Endothelial cell of umbilical vein (primary cell): ENCODE data around the gene CASK. TPM values are rescaled to one million over a fixed set of nuclear protein-coding genes. Genes with fewer than 3 reads are reported as not detected.

Experiments used
- BruUV-seq: library from RNA; stranded (reverse); fragments of 400-500 nt; replicated peaks from 2 replicates; lab custom pipeline; 2021; lab: Mats Ljungman, UMichigan
- CTCF ChIA-PET: fragments of 300-600, 350-600 bp; sonication (Branson Sonifier 250); formaldehyde crosslinking; loops from one replicate; lab custom pipeline; 2021; ENCODE audit warnings: antibody characterized with exemption, inconsistent platforms; lab: Charles Lee
- POLR2A ChIA-PET: fragments of 300-600, 350-600 bp; sonication (Branson Sonifier 250); formaldehyde crosslinking; loops from one replicate; lab custom pipeline; 2021; ENCODE audit warnings: antibody characterized with exemption, inconsistent platforms; lab: Charles Lee
- DNase-seq: peaks from one replicate; pipeline ENCODE4 v3.0.0-alpha.2; 2011; ENCODE audit warnings: low read depth, low spot score
- FAIRE-seq: peaks from 2 replicates; lab custom pipeline; 2011; peaks lifted over from hg19 to GRCh38; lab: Jason Lieb, UNC
- H2AFZ ChIP-seq: 2 replicates; pipeline ENCODE4 v1.6.0; 2012; ENCODE audit warnings: low read depth, low read length, control low read depth, inconsistent platforms
- H3K27ac ChIP-seq: 2 replicates; pipeline ENCODE4 v1.5.1; 2011; ENCODE audit warnings: low read depth, mild to moderate bottlenecking, control low read depth, low read length, moderate library complexity; ENCODE audit not compliant: insufficient read depth
- H3K27me3 ChIP-seq, 2 experiments: 2 replicates each; pipeline versions ENCODE4 v1.6.0 to v1.6.1; 2011; ENCODE audit warnings: low read length in 2 of 2, mixed read lengths in 1 of 2; ENCODE audit not compliant: control insufficient read depth in 2 of 2, insufficient read depth in 2 of 2
- H3K36me3 ChIP-seq, 2 experiments: 2 replicates in 1 of 2; 3 replicates in 1 of 2; pipeline ENCODE4 v1.5.1; 2011; ENCODE audit warnings: low read length in 2 of 2, mild to moderate bottlenecking in 1 of 2, moderate library complexity in 1 of 2; ENCODE audit not compliant: control insufficient read depth in 2 of 2, insufficient read depth in 2 of 2; ENCODE audit errors: extremely low read depth in 1 of 2
- H3K4me1 ChIP-seq: 3 replicates; pipeline ENCODE4 v1.5.1; 2011; ENCODE audit warnings: mild to moderate bottlenecking, low read length; ENCODE audit not compliant: control insufficient read depth, insufficient read depth; ENCODE audit errors: extremely low read depth
- H3K4me2 ChIP-seq: 2 replicates; pipeline ENCODE4 v1.6.1; 2011; ENCODE audit warnings: low read length, control low read depth, mixed read lengths; ENCODE audit not compliant: insufficient read depth
- H3K4me3 ChIP-seq, 3 experiments: fragments of 200-600 bp in 1 of 3; sonication (generic), shearing (Covaris generic) in 1 of 3; replicated peaks in 1 of 3; 2 replicates each; pipeline ENCODE4 v1.5.1; 2011 to 2016; ENCODE audit warnings: control low read depth in 3 of 3, low read length in 3 of 3, mild to moderate bottlenecking in 2 of 3, inconsistent platforms in 1 of 3, low read depth in 1 of 3, moderate library complexity in 1 of 3; ENCODE audit not compliant: insufficient read depth in 1 of 3
- H3K79me2 ChIP-seq: 2 replicates; pipeline ENCODE4 v1.6.0; 2012; ENCODE audit warnings: low read length, inconsistent platforms; ENCODE audit not compliant: control insufficient read depth, insufficient read depth
- H3K9ac ChIP-seq: replicated peaks from 2 replicates; pipeline ENCODE3; 2011; ENCODE audit warnings: low read length, control low read depth; ENCODE audit not compliant: insufficient read depth; ENCODE audit errors: extremely low read depth
- H3K9me1 ChIP-seq: replicated peaks from 3 replicates; pipeline ENCODE4 v1.6.0; 2011; ENCODE audit warnings: mild to moderate bottlenecking, low read length; ENCODE audit not compliant: control insufficient read depth, insufficient read depth; ENCODE audit errors: extremely low read depth
- H3K9me3 ChIP-seq: replicated peaks from 2 replicates; pipeline ENCODE4 v1.5.1; 2012; ENCODE audit warnings: low read length, inconsistent platforms; ENCODE audit not compliant: control insufficient read depth, insufficient read depth
- H4K20me1 ChIP-seq: replicated peaks from 2 replicates; pipeline ENCODE3; 2011; ENCODE audit warnings: mild to moderate bottlenecking, low read length; ENCODE audit not compliant: control insufficient read depth, insufficient read depth; ENCODE audit errors: extremely low read depth
- EZH2 ChIP-seq: IDR thresholded peaks from 2 replicates; pipeline ENCODE4 v1.6.1; 2012; ENCODE audit warnings: borderline replicate concordance, low read depth, mild to moderate bottlenecking, moderate library complexity, low read length, inconsistent platforms; ENCODE audit not compliant: severe bottlenecking
- FOS ChIP-seq: IDR thresholded peaks from 2 replicates; pipeline ENCODE4 v1.6.1; 2011; ENCODE audit warnings: mild to moderate bottlenecking, low read length, moderate library complexity, borderline replicate concordance; ENCODE audit not compliant: insufficient read depth
- GATA2 ChIP-seq: IDR thresholded peaks from 2 replicates; pipeline ENCODE4 v1.7.0; 2011; ENCODE audit warnings: low read depth, mild to moderate bottlenecking, moderate library complexity, mixed read lengths, low read length; ENCODE audit not compliant: insufficient read length, insufficient read depth
- JUN ChIP-seq: IDR thresholded peaks from 2 replicates; pipeline ENCODE4 v1.6.1; 2011; ENCODE audit warnings: borderline replicate concordance, low read depth; ENCODE audit not compliant: insufficient read length, insufficient read depth
- MAX ChIP-seq: IDR thresholded peaks from 2 replicates; pipeline ENCODE4 v1.6.1; 2011; ENCODE audit not compliant: insufficient read depth, insufficient read length
- MYC ChIP-seq: IDR thresholded peaks from one replicate; pipeline ENCODE4 v1.6.1; 2011; ENCODE audit warnings: mild to moderate bottlenecking, low read depth, low read length
- POLR2A ChIP-seq: IDR thresholded peaks from 2 replicates; pipeline ENCODE4 v1.6.1; 2012; ENCODE audit warnings: low read depth, mild to moderate bottlenecking, control low read depth, low read length
- POLR2AphosphoS5 ChIP-seq: IDR thresholded peaks from 2 replicates; pipeline ENCODE4 v1.6.1; 2012; ENCODE audit warnings: low read depth, mild to moderate bottlenecking, control low read depth, low read length, moderate library complexity; ENCODE audit not compliant: insufficient read depth
- dilution Hi-C: fragments of 300-500 bp; cut with MboI; formaldehyde crosslinking; loops from one replicate; pipeline ENCODE4 v1.15.0; 2019; ENCODE audit warnings: low sequenced_read_pairs; ENCODE audit not compliant: extremely low pct_ligation_motif_present
- intact Hi-C: fragments of 100-400 bp; cut with micrococcal nuclease; formaldehyde crosslinking; loops from one replicate; pipeline ENCODE4 v1.10.0; 2022
- polyA plus RNA-seq, 4 experiments: library from polyadenylated mRNA; depleted of rRNA in 3 of 4; stranded (reverse) in 3 of 4; unstranded in 1 of 4; fragments of >200 nt; gene quantifications; 2 replicates each; pipeline versions ENCODE4 v1.2.1 to v1.2.3, GENCODE V29; 2011 to 2012; ENCODE audit warnings: missing spikeins in 1 of 4
- total RNA-seq: library from RNA; stranded (reverse); gene quantifications from 2 replicates; pipeline ENCODE4 v1.2.3, GENCODE V29; 2021
- TF ChIP-seq, protein P1 (sequence below), 2 donors: IDR thresholded peaks; 1 replicate in 1 of 2; 2 replicates in 1 of 2; pipeline ENCODE4 v1.5.1; 2011; ENCODE audit warnings: low read length in 2 of 2, mild to moderate bottlenecking in 2 of 2, moderate library complexity in 2 of 2, control low read depth in 1 of 2, inconsistent platforms in 1 of 2, low read depth in 1 of 2; ENCODE audit not compliant: insufficient read depth in 1 of 2; ENCODE audit errors: extremely low read depth in 1 of 2

Gene CASK
- total and polyA plus RNA-seq, 2 donors (not counting 3 experiments of a cell fraction or from before 2014, with no cell fraction given) = 6.4 to 30.4 TPM

GRCh38 chrX:41789374-41789773, 134.0 kb downstream of the CASK start:
- DNase-seq (no peak), FAIRE-seq (peak; percentile 26)
- H3K4me1 ChIP-seq = no peaks in the 10 kb centered on the region
- H3K9me3 ChIP-seq = no peaks in the 10 kb centered on the region
- ChIA-PET POLR2A (no interaction called here), CTCF (interaction anchor here (1.2 to 1.7 kb wide), 2 partner anchors 8 to 9 kb away, joined by 6 to 7 read pairs; no protein-coding TSS in a partner anchor)
- H4K20me1 ChIP-seq = no peaks in the 10 kb centered on the region
- no peak overlapping the region for H2AFZ ChIP-seq
- intact Hi-C loops (no loop called here), dilution Hi-C loops (no loop called here)
- H3K9me1 ChIP-seq = no peaks in the 10 kb centered on the region
- H3K27me3 ChIP-seq = no peaks in the 10 kb centered on the region
- TF ChIP-seq EZH2 = no peak
- TF ChIP-seq FOS = no peak
- no peak for TF ChIP-seq MYC
- TF ChIP-seq MAX = no peak
- no peaks in the 10 kb centered on the region for H3K79me2 ChIP-seq
- no TSS peak for BruUV-seq
- no peak overlapping the region for H3K4me2 ChIP-seq
- H3K27ac ChIP-seq = no peak overlapping the region
- no peak overlapping the region for H3K4me3 ChIP-seq
- no peak overlapping the region for H3K9ac ChIP-seq
- H3K36me3 ChIP-seq = no peaks in the 10 kb centered on the region

DNA sequence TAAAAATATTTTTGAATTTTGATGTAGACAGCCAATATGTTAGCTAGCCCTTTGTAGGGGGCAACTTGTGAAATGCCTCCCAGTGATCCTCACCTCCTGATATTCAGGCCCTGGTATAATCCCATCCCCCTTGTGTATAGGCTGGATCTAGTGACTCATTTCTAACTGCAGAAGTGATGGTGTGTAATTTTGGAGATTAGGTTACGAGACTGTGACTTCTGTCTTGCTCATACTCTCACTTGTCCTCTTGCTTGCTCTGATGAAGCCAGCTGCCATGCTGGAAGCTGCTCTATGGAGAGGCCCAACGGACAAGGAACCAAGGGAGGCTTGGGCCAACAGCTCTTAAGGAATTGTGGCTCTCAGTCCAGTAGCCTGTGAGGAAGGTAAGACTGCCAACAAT, 137.7 kb downstream of the CASK start:
- Histone ChIP-seq H3K36me3 (no peaks in the 10 kb centered on the region), H3K4me2 (no peak overlapping the region), H3K27me3 (no peaks in the 10 kb centered on the region), H3K79me2 (no peaks in the 10 kb centered on the region), H3K27ac (no peak overlapping the region), H3K4me3 (no peak overlapping the region), H3K9ac (no peak overlapping the region), H3K4me1 (no peaks in the 10 kb centered on the region), H4K20me1 (no peaks in the 10 kb centered on the region), H3K9me1 (no peaks in the 10 kb centered on the region), H2AFZ (no peak overlapping the region), H3K9me3 (no peaks in the 10 kb centered on the region)
- no peak for DNase-seq
- CTCF ChIA-PET = no interaction called here
- no peak for FAIRE-seq
- BruUV-seq = no TSS peak
- intact Hi-C loops = no loop called here
- POLR2A ChIA-PET = no interaction called here
- no peak for TF ChIP-seq JUN
- no peak for TF ChIP-seq MAX
- TF ChIP-seq MYC = no peak
- TF ChIP-seq POLR2AphosphoS5 = no peak
- TF ChIP-seq, protein P1, sequence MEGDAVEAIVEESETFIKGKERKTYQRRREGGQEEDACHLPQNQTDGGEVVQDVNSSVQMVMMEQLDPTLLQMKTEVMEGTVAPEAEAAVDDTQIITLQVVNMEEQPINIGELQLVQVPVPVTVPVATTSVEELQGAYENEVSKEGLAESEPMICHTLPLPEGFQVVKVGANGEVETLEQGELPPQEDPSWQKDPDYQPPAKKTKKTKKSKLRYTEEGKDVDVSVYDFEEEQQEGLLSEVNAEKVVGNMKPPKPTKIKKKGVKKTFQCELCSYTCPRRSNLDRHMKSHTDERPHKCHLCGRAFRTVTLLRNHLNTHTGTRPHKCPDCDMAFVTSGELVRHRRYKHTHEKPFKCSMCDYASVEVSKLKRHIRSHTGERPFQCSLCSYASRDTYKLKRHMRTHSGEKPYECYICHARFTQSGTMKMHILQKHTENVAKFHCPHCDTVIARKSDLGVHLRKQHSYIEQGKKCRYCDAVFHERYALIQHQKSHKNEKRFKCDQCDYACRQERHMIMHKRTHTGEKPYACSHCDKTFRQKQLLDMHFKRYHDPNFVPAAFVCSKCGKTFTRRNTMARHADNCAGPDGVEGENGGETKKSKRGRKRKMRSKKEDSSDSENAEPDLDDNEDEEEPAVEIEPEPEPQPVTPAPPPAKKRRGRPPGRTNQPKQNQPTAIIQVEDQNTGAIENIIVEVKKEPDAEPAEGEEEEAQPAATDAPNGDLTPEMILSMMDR (IDR thresholded peaks at IDR 0.05; ENCODE audit: extremely low read depth in 1 of 2, insufficient read depth in 1 of 2, low read depth in 1 of 2, low read length in 2 of 2) = no peak
- TF ChIP-seq FOS = no peak
- no peak for TF ChIP-seq GATA2
- no peak for TF ChIP-seq POLR2A
- no peak for TF ChIP-seq EZH2
- dilution Hi-C loops = no loop called here
